GM12878 (cell line): ENCODE measurements around the gene SPOCK1. TPM values are rescaled to one million over a fixed set of nuclear protein-coding genes. Genes with fewer than 3 reads are reported as not detected.

Experiments
- ATAC-seq: fragments of 200-7000 bp; cut with Tn5 transposase; 3 replicates; pipeline ENCODE4 v1.9.1; 2020; ENCODE audit warnings: mild to moderate bottlenecking, moderate library complexity
- BruUV-seq: library from RNA; stranded (reverse); fragments of 400-500 nt; replicated peaks from 2 replicates; lab custom pipeline; 2021; lab: Mats Ljungman, UMichigan
- CTCF ChIA-PET: fragments of 300-600 bp; sonication (Branson Sonifier 250); formaldehyde crosslinking; extraction: SDS; loops from one replicate; lab custom pipeline; 2021; ENCODE audit warnings: inconsistent platforms; lab: Yijun Ruan, JAX
- POLR2A ChIA-PET: fragments of 350-600 bp; formaldehyde crosslinking; extraction: SDS; loops from one replicate; lab custom pipeline; 2021; ENCODE audit warnings: inconsistent platforms; lab: Charles Lee
- RAD21 ChIA-PET: fragments of 300-600 bp; sonication (Branson Sonifier 250); formaldehyde crosslinking; loops from one replicate; lab custom pipeline; 2023; ENCODE audit warnings: antibody characterized with exemption; ENCODE audit not compliant: unreplicated experiment; lab: Charles Lee
- SMC1A ChIA-PET: fragments of 300-600 bp; sonication (Branson Sonifier 250); formaldehyde crosslinking; loops from one replicate; lab custom pipeline; 2023; ENCODE audit not compliant: unreplicated experiment, uncharacterized antibody; lab: Charles Lee
- DNase-seq: peaks from one replicate; pipeline ENCODE4 v3.0.0-alpha.2; 2011; ENCODE audit warnings: low read depth, low spot score
- FAIRE-seq: peaks from 3 replicates; lab custom pipeline; 2011; peaks lifted over from hg19 to GRCh38; lab: Jason Lieb, UNC
- H2AFZ ChIP-seq: 2 replicates; pipeline ENCODE4 v1.6.0; 2011; ENCODE audit warnings: low read depth, low read length, control low read depth; ENCODE audit not compliant: control insufficient read depth
- H3K27ac ChIP-seq: 2 replicates; pipeline ENCODE4 v1.5.1; 2011; ENCODE audit warnings: control low read depth; ENCODE audit not compliant: control insufficient read depth, insufficient read depth
- H3K27me3 ChIP-seq, 2 experiments: replicated peaks in 1 of 2; 2 replicates each; pipeline versions ENCODE4 v1.6.0 to v1.6.1; 2011; ENCODE audit warnings: low read length in 1 of 2; ENCODE audit not compliant: control insufficient read depth in 2 of 2, insufficient read depth in 2 of 2
- H3K36me3 ChIP-seq, 2 experiments: 2 replicates each; pipeline ENCODE4 v1.5.1; 2011; ENCODE audit warnings: low read length in 1 of 2; ENCODE audit not compliant: control insufficient read depth in 2 of 2, insufficient read depth in 2 of 2
- H3K4me1 ChIP-seq: 2 replicates; pipeline ENCODE4 v1.6.1; 2011; ENCODE audit warnings: mild to moderate bottlenecking, low read length, moderate library complexity, mixed read lengths; ENCODE audit not compliant: control insufficient read depth, insufficient read depth
- H3K4me2 ChIP-seq: 2 replicates; pipeline ENCODE4 v1.6.0; 2011; ENCODE audit warnings: control low read depth; ENCODE audit not compliant: control insufficient read depth, insufficient read depth
- H3K4me3 ChIP-seq: fragments of 200-600 bp; sonication (generic); 2 replicates; pipeline ENCODE4 v1.5.1; 2016
- H3K79me2 ChIP-seq: 2 replicates; pipeline ENCODE4 v1.6.0; 2011; ENCODE audit warnings: low read length; ENCODE audit not compliant: control insufficient read depth, insufficient read depth
- H3K9ac ChIP-seq: 2 replicates; pipeline ENCODE4 v1.8.0; 2011; ENCODE audit warnings: low read length, control low read depth, mixed read lengths; ENCODE audit not compliant: control insufficient read depth, insufficient read depth
- H3K9me3 ChIP-seq: replicated peaks from 3 replicates; pipeline ENCODE4 v1.5.1; 2011; ENCODE audit warnings: mild to moderate bottlenecking, low read length; ENCODE audit not compliant: control insufficient read depth, insufficient read depth
- H4K20me1 ChIP-seq: 2 replicates; pipeline ENCODE4 v1.6.0; 2011; ENCODE audit not compliant: control insufficient read depth, insufficient read depth
- BRCA1 ChIP-seq: IDR thresholded peaks from 2 replicates; pipeline ENCODE4 v1.6.1; 2011; ENCODE audit warnings: low read depth, low read length, improper control_type of control experiment
- CHD1 ChIP-seq: IDR thresholded peaks from 2 replicates; pipeline ENCODE4 v1.6.1; 2012; ENCODE audit warnings: low read depth, low read length, improper control_type of control experiment
- CHD2 ChIP-seq: IDR thresholded peaks from 2 replicates; pipeline ENCODE4 v1.6.1; 2011; ENCODE audit warnings: low read depth, low read length, improper control_type of control experiment, borderline replicate concordance
- FOXK2 ChIP-seq: fragments of 450-650 bp; IDR thresholded peaks from 2 replicates; pipeline ENCODE4 v1.6.1; 2017; ENCODE audit warnings: mild to moderate bottlenecking, moderate library complexity
- GATAD2B ChIP-seq: fragments of 450-650 bp; conservative IDR thresholded peaks from 2 replicates; pipeline ENCODE4 v1.6.1; 2017; ENCODE audit warnings: low read depth, mild to moderate bottlenecking, moderate library complexity
- HDGF ChIP-seq: fragments of 450-650 bp; IDR thresholded peaks from 2 replicates; pipeline ENCODE4 v1.6.1; 2016; ENCODE audit warnings: antibody characterized with exemption
- NR2C2 ChIP-seq: IDR thresholded peaks from 2 replicates; pipeline ENCODE4 v1.6.1; 2011; ENCODE audit warnings: borderline replicate concordance, low read depth; ENCODE audit not compliant: control insufficient read depth, insufficient read length
- POLR2AphosphoS2 ChIP-seq: IDR thresholded peaks from 2 replicates; pipeline ENCODE4 v1.6.1; 2011; ENCODE audit warnings: low read depth, mild to moderate bottlenecking, low read length, improper control_type of control experiment, moderate library complexity
- SPI1 ChIP-seq: IDR thresholded peaks from 2 replicates; pipeline ENCODE4 v1.6.1; 2011; ENCODE audit warnings: low read depth, mild to moderate bottlenecking, low read length, moderate library complexity, borderline replicate concordance; ENCODE audit not compliant: insufficient read depth
- SREBF2 ChIP-seq: IDR thresholded peaks from 2 replicates; pipeline ENCODE4 v1.6.1; 2012; ENCODE audit warnings: mild to moderate bottlenecking, low read length
- TCF3 ChIP-seq: IDR thresholded peaks from 2 replicates; pipeline ENCODE4 v1.6.1; 2012; ENCODE audit warnings: low read depth, mild to moderate bottlenecking, low read length, borderline replicate concordance; ENCODE audit not compliant: insufficient read depth
- WGBS: methylation state at CpG from one replicate; pipeline ENCODE4 v1.1.6; 2016; ENCODE audit warnings: low lambda C conversion rate; ENCODE audit not compliant: insufficient replicate concordance, insufficient coverage; ENCODE audit errors: missing lambda C conversion rate; 5-methylcytosine and 5-hydroxymethylcytosine counted together
- in situ Hi-C: fragments of 300-500 bp; cut with MboI; formaldehyde crosslinking; loops from 9 replicates; pipeline ENCODE4 v1.14.3; 2018; ENCODE audit warnings: mixed read lengths
- intact Hi-C: fragments of 100-400 bp; cut with micrococcal nuclease; formaldehyde crosslinking; loops from one replicate; pipeline ENCODE4 v1.14.2; 2022; ENCODE audit not compliant: unreplicated experiment
- polyA plus RNA-seq, 11 experiments: library from polyadenylated mRNA; depleted of rRNA in 4 of 11; unstranded in 6 of 11; stranded (reverse) in 5 of 11; fragments of >200 nt; fragmentation: Nextera tagmentation in 4 of 11; fragmentation: Illumina TruSeq in 1 of 11; extraction: Ambion mirVana in 4 of 11; extraction: Trizol in 1 of 11; gene quantifications; 1 replicate in 1 of 11; 2 replicates in 10 of 11; pipeline versions ENCODE4 v1.2.1 to v1.2.3, GENCODE V29; 2011 to 2016; ENCODE audit warnings: inconsistent platforms in 2 of 11, missing spikeins in 2 of 11, low read depth in 1 of 11
- total RNA-seq, 4 experiments: library from RNA; depleted of rRNA in 3 of 4; stranded (reverse); fragments of >200 nt in 3 of 4; fragmentation: Illumina TruSeq in 1 of 4; extraction: Trizol in 1 of 4; gene quantifications; 2 replicates each; pipeline versions ENCODE4 v1.2.1 to v1.2.3, GENCODE V29; 2013 to 2021
- TF ChIP-seq, protein P1 (sequence below): fragments of 450-650 bp; IDR thresholded peaks from 2 replicates; pipeline ENCODE4 v1.6.1; 2017; ENCODE audit warnings: borderline replicate concordance
- TF ChIP-seq, protein P2 (sequence below): IDR thresholded peaks from 2 replicates; pipeline ENCODE4 v1.6.1; 2011; ENCODE audit warnings: low read depth, mild to moderate bottlenecking, low read length, moderate library complexity, borderline replicate concordance; ENCODE audit errors: extremely low read depth
- TF ChIP-seq, protein P3 (sequence below): fragments of 450-650 bp; IDR thresholded peaks from 2 replicates; pipeline ENCODE4 v1.6.1; 2017; ENCODE audit warnings: low read depth, mild to moderate bottlenecking, moderate library complexity
- TF ChIP-seq, protein P4 (sequence below): fragments of 450-650 bp; IDR thresholded peaks from 2 replicates; pipeline ENCODE4 v1.6.1; 2017; ENCODE audit warnings: mild to moderate bottlenecking, moderate library complexity

Gene SPOCK1
- total and polyA plus RNA-seq, 10 of the 15 experiments (the other 5 are each of a cell fraction or from before 2014, with no cell fraction given), result 0.06 to 0.68 (median 0.25) TPM; not detected in 3

DNA sequence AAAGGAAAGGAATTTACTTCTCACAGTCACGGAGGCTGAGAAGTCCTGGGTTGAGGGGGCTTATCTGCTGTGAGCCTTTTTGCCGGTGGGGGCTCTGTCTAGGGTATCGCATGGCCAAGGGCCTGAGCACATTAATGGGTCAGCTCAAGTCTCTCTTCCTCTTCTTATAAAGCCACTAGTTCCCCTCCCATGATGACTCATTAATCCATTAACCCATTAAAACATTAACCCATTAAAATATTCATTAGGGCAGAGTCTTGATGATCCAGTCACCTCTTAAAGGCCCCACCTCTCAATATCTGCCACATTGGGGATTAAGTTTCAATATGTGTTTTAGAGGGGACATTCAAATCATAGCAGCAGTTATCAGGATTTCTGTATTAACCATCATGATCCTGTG, 406.3 kb downstream of the SPOCK1 start:
- no TSS peak for BruUV-seq
- ChIA-PET SMC1A (no interaction called here), CTCF (no interaction called here), RAD21 (no interaction called here), POLR2A (no interaction called here)
- in situ Hi-C loops (no loop called here), intact Hi-C loops (no loop called here)
- Histone ChIP-seq H3K27me3 (no peaks in the 10 kb centered on the region; a peak in 1 of 4 replicates), H3K4me3 (no peak overlapping the region), H3K79me2 (no peaks in the 10 kb centered on the region), H2AFZ (no peak overlapping the region), H3K36me3 (no peaks in the 10 kb centered on the region), H3K4me2 (no peak overlapping the region), H3K9ac (no peak overlapping the region), H3K27ac (no peak overlapping the region), H3K4me1 (no peaks in the 10 kb centered on the region), H3K9me3 (no peaks in the 10 kb centered on the region), H4K20me1 (no peaks in the 10 kb centered on the region)
- ATAC-seq (no peak), DNase-seq (no peak), FAIRE-seq (no peak)
- TF ChIP-seq GATAD2B (no peak), FOXK2 (no peak), SREBF2 (no peak), NR2C2 (no peak), BRCA1 (no peak), POLR2AphosphoS2 (no peak), HDGF (no peak), CHD1 (no peak), TCF3 (no peak), SPI1 (no peak), CHD2 (no peak)
- TF ChIP-seq, protein P1, sequence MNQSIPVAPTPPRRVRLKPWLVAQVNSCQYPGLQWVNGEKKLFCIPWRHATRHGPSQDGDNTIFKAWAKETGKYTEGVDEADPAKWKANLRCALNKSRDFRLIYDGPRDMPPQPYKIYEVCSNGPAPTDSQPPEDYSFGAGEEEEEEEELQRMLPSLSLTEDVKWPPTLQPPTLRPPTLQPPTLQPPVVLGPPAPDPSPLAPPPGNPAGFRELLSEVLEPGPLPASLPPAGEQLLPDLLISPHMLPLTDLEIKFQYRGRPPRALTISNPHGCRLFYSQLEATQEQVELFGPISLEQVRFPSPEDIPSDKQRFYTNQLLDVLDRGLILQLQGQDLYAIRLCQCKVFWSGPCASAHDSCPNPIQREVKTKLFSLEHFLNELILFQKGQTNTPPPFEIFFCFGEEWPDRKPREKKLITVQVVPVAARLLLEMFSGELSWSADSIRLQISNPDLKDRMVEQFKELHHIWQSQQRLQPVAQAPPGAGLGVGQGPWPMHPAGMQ, result no peak
- TF ChIP-seq, protein P2, sequence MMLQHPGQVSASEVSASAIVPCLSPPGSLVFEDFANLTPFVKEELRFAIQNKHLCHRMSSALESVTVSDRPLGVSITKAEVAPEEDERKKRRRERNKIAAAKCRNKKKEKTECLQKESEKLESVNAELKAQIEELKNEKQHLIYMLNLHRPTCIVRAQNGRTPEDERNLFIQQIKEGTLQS, result no peak
- TF ChIP-seq, protein P3, sequence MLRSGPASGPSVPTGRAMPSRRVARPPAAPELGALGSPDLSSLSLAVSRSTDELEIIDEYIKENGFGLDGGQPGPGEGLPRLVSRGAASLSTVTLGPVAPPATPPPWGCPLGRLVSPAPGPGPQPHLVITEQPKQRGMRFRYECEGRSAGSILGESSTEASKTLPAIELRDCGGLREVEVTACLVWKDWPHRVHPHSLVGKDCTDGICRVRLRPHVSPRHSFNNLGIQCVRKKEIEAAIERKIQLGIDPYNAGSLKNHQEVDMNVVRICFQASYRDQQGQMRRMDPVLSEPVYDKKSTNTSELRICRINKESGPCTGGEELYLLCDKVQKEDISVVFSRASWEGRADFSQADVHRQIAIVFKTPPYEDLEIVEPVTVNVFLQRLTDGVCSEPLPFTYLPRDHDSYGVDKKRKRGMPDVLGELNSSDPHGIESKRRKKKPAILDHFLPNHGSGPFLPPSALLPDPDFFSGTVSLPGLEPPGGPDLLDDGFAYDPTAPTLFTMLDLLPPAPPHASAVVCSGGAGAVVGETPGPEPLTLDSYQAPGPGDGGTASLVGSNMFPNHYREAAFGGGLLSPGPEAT, result no peak
- TF ChIP-seq, protein P4, sequence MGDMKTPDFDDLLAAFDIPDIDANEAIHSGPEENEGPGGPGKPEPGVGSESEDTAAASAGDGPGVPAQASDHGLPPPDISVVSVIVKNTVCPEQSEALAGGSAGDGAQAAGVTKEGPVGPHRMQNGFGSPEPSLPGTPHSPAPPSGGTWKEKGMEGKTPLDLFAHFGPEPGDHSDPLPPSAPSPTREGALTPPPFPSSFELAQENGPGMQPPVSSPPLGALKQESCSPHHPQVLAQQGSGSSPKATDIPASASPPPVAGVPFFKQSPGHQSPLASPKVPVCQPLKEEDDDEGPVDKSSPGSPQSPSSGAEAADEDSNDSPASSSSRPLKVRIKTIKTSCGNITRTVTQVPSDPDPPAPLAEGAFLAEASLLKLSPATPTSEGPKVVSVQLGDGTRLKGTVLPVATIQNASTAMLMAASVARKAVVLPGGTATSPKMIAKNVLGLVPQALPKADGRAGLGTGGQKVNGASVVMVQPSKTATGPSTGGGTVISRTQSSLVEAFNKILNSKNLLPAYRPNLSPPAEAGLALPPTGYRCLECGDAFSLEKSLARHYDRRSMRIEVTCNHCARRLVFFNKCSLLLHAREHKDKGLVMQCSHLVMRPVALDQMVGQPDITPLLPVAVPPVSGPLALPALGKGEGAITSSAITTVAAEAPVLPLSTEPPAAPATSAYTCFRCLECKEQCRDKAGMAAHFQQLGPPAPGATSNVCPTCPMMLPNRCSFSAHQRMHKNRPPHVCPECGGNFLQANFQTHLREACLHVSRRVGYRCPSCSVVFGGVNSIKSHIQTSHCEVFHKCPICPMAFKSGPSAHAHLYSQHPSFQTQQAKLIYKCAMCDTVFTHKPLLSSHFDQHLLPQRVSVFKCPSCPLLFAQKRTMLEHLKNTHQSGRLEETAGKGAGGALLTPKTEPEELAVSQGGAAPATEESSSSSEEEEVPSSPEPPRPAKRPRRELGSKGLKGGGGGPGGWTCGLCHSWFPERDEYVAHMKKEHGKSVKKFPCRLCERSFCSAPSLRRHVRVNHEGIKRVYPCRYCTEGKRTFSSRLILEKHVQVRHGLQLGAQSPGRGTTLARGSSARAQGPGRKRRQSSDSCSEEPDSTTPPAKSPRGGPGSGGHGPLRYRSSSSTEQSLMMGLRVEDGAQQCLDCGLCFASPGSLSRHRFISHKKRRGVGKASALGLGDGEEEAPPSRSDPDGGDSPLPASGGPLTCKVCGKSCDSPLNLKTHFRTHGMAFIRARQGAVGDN, result no peak
- 2% methylated on average over 3 of the region's 3 CpGs for WGBS
